Measurements from ENCODE around the gene USP30. TPM values are rescaled to one million over a fixed set of nuclear protein-coding genes. Genes with fewer than 3 reads are reported as not detected.
A peak's percentile ranks its signal among the peaks of the same experiment; 100 is the strongest.
"Not testable (repeated sequence)": the region's sequence is repeated elsewhere in the genome, so short reads cannot be mapped to it uniquely, and the experiment has no call there.

USP30 gene
- total RNA-seq, 6 donors from 2014 or later = 10.0 to 18.0 (median 15.0) TPM

- H3K4me1 ChIP-seq = peaks cover 6 to 13% (median 10%) of the 10 kb centered on the region in 4 donors
- TF ChIP-seq EP300 (IDR thresholded peaks at IDR 0.05) = peak in 1 of 4 donors; percentile 58
- not testable (repeated sequence) for ATAC-seq (ENCODE audit: low FRiP score in 2 of 2)
Observed at GRCh38 chr12:109048706-109049105, 3.7 kb upstream of the USP30 start.

GRCh38 chr12:109049794-109050193 is 2.6 kb upstream of the USP30 start:
- DNase-seq; H3K4me3 ChIP-seq; ATAC-seq (ENCODE audit: low FRiP score in 2 of 2); H3K36me3 ChIP-seq; H3K9me3 ChIP-seq; H3K27me3 ChIP-seq: not testable (repeated sequence)
- Histone ChIP-seq H3K4me1 (peaks cover 11 to 23% (median 16%) of the 10 kb centered on the region in 4 donors), H3K27ac (peak overlapping the region in 1 of 4 donors; percentile 52)
- 74 to 81% methylated on average over 8 of the region's 8 CpGs for WGBS, 2 donors

More at GRCh38 chr12:109048706-109049105, 3.7 kb upstream of the USP30 start:
- 41 to 62% methylated on average over 3 of the region's 3 CpGs for WGBS, 2 donors
- not testable (repeated sequence) for H3K9me3 ChIP-seq, DNase-seq, H3K36me3 ChIP-seq, H3K4me3 ChIP-seq, H3K27me3 ChIP-seq
- peak overlapping the region in 2 of 4 donors; percentile 4 to 52 for H3K27ac ChIP-seq

GRCh38 chr12:109052097-109052413 is 321 bp upstream of the USP30 start:
- WGBS, 2 donors = 9 to 10% methylated on average over 6 of the region's 6 CpGs
- no peak for TF ChIP-seq POLR2AphosphoS5 (IDR thresholded peaks at IDR 0.05)
- no peak for TF ChIP-seq CTCF (IDR thresholded peaks at IDR 0.05)
- TF ChIP-seq POLR2A (IDR thresholded peaks at IDR 0.05) = no peak
- no peak for TF ChIP-seq EP300 (IDR thresholded peaks at IDR 0.05)
- Histone ChIP-seq H3K9me3 (no peaks in the 10 kb centered on the region), H3K36me3 (no peaks in the 10 kb centered on the region), H3K4me3 (peak overlapping the region; percentile 80 to 99 (median 94)), H3K4me1 (peaks cover 11 to 23% (median 16%) of the 10 kb centered on the region in 4 donors), H3K27me3 (no peaks in the 10 kb centered on the region), H3K27ac (peak overlapping the region; percentile 83 to 93 (median 91))
- DNase-seq = no peak
- no peak for ATAC-seq (ENCODE audit: low FRiP score in 2 of 2)

GRCh38 chr12:109053382-109054123 is 1.2 kb downstream of the USP30 start:
- TF ChIP-seq CTCF (IDR thresholded peaks at IDR 0.05) = no peak
- TF ChIP-seq POLR2A (IDR thresholded peaks at IDR 0.05) = peak in 1 of 4 donors; percentile 37
- DNase-seq = no peak
- peak overlapping the region; percentile 83 to 93 (median 91) for H3K27ac ChIP-seq
- 17 to 18% methylated on average over 9 of the region's 9 CpGs for WGBS, 2 donors
- peak overlapping the region; percentile 80 to 99 (median 94) for H3K4me3 ChIP-seq
- H3K36me3 ChIP-seq = peaks cover 0 to 9% (median 7%) of the 10 kb centered on the region in 4 donors
- H3K9me3 ChIP-seq = no peaks in the 10 kb centered on the region
- peak in 1 of 2 donors; percentile 8 for ATAC-seq (ENCODE audit: low FRiP score in 2 of 2)
- no peaks in the 10 kb centered on the region for H3K27me3 ChIP-seq
- H3K4me1 ChIP-seq = peaks cover 11 to 23% (median 16%) of the 10 kb centered on the region in 4 donors

GRCh38 chr12:109054124-109054513 is 1.7 kb downstream of the USP30 start:
- DNase-seq; ATAC-seq (ENCODE audit: low FRiP score in 2 of 2); H3K27me3 ChIP-seq; H3K9me3 ChIP-seq: not testable (repeated sequence)
- 75 to 79% methylated on average over 4 of the region's 4 CpGs for WGBS, 2 donors
- Histone ChIP-seq H3K36me3 (peaks cover 0 to 14% (median 10%) of the 10 kb centered on the region in 4 donors), H3K4me1 (peaks cover 11 to 23% (median 16%) of the 10 kb centered on the region in 4 donors), H3K4me3 (peak overlapping the region in 3 of 4 donors; percentile 80 to 96 (median 92)), H3K27ac (peak overlapping the region; percentile 83 to 93 (median 91))

GRCh38 chr12:109054520-109054919 is 2.1 kb downstream of the USP30 start:
- DNase-seq = no peak
- no peak overlapping the region for H3K4me3 ChIP-seq
- peaks cover 11 to 23% (median 16%) of the 10 kb centered on the region in 4 donors for H3K4me1 ChIP-seq
- TF ChIP-seq CTCF (IDR thresholded peaks at IDR 0.05) (no peak), POLR2AphosphoS5 (IDR thresholded peaks at IDR 0.05) (no peak), EP300 (IDR thresholded peaks at IDR 0.05) (no peak), POLR2A (IDR thresholded peaks at IDR 0.05) (no peak)
- peak overlapping the region in 3 of 4 donors; percentile 83 to 93 (median 90) for H3K27ac ChIP-seq
- no peaks in the 10 kb centered on the region for H3K9me3 ChIP-seq
- no peak for ATAC-seq (ENCODE audit: low FRiP score in 2 of 2)
- H3K36me3 ChIP-seq = peaks cover 0 to 18% (median 12%) of the 10 kb centered on the region in 4 donors
- H3K27me3 ChIP-seq = no peaks in the 10 kb centered on the region

Measured in upper lobe of left lung (tissue), 6 donors.